Dermis blood vessel endothelial cell (primary cell): ENCODE data around the gene ZNF740. TPM values are rescaled to one million over a fixed set of nuclear protein-coding genes. Genes with fewer than 3 reads are reported as not detected.
A peak's percentile ranks its signal among the peaks of the same experiment; 100 is the strongest.

Experiments
- DNase-seq: peaks from one replicate; pipeline ENCODE4 v3.0.0; 2010
- total RNA-seq: library from RNA; depleted of rRNA; stranded (reverse); fragments of >200 nt; gene quantifications from 2 replicates; pipeline ENCODE4 v1.2.3, GENCODE V29; 2014

The ZNF740 gene
- total RNA-seq, 1 donor from 2014 or later, result 14.5 TPM

DNA sequence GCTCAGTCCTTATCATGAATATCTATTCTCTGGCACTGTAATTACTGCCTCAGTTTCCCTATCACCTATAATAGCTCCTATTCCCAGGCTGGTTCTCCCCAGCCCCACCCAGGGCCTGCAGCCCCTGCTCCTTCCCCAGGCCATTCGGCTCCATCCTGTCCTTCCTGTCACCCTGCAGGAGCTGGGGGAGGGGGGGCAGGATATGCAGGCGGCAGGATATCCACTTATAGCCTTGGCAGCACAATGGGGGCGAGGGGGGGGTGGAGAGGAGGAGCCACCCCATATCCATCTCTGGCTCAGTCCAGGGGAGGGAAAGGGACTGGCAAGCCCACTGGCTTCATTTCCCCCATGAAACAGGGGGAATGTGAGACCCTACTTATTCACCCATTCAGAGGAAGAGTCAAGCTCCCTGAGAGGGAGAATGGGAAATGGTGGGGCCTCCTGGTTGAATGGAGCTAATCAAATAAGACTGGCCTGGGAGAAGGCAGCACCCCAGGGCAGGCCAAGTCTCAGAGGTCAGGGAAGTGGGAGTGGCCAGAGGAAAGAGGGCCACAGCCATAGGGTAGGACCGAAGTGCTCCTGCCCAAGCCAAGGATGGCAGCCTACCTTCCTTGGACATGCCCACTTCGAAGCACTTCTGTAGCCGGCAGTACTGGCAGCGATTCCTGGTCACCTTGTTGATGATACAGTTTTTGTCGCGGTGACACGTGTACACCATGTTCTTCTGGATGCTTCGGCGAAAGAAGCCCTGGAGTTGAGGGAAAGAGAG is 34.3 kb downstream of the ZNF740 start:
- DNase-seq, result peak; percentile 79

GRCh38 chr12:53215497-53215896 is 35.0 kb downstream of the ZNF740 start:
- DNase-seq, result no peak

DNA sequence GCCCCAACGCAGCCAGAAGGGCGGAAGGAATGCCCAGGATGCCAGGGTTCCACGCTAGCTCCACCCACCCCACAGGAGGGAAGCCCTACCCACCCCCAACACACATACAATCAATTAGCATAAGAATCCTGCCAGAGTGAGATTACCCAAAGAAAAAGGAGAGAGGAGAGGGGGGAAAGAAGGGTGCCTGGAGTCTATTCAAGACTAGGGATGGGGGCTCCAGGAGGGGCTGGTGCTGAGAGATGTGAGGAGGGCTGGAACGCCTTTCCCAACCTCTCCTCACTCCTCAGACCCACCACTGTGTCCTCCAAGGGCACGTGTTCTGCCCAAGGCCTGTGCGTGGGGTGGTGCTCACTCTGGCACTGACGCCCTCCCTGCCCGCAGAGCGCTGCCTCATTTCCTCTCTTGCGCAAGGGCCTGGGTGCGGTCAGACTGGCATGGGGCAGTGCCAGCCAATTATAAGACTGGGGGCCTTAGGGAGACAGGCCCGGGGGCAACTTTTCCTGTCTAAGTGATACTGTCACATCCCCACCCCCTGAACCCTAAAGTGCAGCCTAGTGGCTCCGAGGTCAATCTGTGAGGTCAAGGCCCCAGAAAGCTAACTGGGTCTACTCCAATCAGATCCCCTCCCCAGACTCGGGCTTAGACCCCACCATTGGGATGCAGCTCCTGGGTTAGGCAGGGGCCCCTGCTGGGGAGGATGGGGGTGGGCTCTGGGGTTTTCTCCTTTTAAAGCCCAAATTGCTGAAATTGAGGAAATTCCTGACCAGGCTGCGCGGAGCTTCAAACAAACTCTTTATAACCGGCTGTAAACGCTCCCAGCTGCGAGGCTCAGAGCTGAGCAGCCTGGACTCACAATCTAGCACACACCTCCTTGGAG is 36.8 kb downstream of the ZNF740 start:
- DNase-seq, result no peak

- no peak for DNase-seq
These were observed 37.4 kb downstream of the ZNF740 start for GRCh38 chr12:53217931-53218307.

DNA sequence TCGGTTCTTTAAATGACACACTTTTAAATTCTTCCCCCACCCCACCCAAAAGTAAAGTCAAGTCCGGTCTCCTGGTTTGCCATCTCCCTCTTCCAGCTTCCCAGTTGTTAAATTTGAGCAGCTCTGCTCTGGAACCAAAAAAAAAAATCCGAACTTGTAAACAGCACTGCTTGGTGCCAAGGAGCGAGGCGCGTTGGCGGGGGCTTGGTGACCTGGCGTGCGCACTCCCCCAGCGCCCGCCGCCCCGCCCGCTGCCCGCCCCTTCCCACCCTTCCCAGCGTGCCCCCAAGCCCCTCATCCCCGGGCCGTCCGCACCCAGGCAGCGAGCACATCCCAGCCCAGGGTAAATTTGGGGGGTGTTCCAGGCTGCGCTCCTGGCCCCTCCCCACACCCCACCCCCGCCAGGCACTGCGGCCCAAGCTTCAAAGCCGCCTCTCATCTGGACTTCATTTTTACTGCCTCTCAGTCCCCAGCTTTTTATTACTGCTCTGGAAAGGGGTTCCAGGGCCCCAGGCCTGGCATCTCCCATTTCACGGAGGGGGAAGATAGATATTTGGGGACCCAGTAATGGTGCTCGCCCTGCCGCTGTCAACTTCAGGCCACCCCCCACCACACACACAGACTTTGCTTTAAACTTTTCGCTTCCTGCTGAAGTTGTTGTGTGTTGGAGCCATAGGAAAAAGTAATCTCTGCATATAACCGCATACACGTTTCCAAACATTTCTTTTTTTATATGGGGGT is 38.2 kb downstream of the ZNF740 start:
- DNase-seq, result no peak

GRCh38 chr12:53219292-53219955 is 38.9 kb downstream of the ZNF740 start:
- DNase-seq, result peak; percentile 51

DNA sequence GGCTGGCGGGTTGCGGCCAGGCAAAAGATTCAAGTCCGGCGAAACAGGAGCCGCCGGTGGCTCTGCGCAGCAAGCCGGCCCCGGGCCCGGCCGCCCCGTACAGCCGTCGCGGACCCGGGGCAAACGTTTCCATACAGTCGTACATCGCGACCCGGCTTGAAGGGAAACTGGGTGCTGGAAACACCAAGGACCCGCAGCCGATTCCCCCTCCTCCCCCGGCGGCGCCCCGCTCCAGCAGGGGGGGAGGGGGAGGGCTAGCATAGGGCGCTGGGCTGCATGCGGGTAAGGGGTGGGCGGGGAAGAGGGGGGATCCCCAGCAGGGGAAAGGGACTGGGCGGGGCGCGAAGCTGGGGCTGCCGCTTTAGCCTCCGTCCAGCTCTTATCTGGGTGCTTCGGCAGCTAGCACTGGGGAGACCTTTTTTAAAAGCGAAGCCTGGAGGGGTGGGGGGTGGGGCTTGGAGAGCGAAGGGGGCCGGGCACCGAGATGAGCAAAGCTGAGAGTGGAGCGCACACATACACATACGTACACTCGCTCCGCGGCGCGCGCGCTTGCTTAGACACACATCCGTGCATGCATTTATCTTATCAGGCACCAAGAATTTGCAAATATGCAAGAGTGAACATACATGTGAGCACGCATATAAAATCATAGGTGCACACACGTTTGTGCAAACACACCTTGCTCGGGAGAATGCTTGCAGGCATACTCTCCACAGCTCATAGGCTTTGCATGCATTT is 39.6 kb downstream of the ZNF740 start:
- peak; percentile 77 for DNase-seq

DNA sequence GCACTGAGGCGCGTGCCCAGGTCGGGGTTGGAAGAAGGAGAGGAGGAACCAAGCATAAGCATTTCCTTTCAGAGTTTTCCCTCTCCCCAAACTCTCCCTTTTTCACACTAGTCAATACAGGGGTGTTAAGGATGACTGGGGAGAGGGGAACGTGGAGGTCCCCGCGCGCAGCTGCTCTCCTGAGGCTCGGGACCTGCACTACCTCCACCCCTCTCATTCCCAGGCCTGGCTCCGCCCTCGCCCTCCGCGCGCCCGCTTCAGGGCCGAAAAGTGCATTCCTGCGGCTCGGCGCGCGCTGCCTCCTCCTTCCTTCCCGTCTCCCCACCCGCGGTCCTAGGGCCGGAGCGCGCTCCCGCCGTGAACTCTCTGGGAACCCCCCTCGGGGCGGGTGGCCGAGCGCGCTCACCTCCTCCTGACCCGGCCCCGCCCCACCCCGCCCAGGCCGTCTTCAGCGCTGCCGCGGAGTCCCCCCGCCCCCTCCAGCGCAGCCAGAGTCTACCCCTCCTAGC is 40.2 kb downstream of the ZNF740 start:
- peak; percentile 93 for DNase-seq

- DNase-seq, result peak; percentile 66
These were observed 40.9 kb downstream of the ZNF740 start for GRCh38 chr12:53221203-53222080.

DNA sequence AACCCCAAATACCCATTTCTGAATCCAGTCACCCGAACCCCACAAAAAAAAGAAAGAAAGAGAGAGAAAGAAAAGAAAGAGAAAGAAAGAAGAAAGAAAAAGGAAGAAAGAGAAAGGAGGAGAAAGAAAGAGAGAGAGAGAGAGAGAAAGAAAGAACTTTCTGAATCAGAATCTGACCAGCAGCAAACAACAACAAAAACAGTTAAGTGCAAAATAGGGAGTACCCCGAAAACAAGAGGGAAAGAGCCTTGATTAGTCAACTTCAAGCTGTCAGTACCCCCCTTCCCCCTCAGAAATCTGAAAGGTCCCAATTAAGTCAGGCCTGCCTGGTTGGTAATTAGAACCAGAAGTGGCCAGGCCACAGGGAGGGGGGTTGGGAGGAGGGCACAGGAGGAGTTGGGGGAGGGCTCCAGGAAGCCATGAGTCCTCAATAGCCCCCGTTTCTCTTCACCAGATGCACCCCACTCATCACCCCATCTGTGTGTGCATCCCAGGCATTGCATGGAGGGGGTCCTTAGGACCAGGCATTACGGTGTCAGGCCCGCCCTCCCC is 41.7 kb downstream of the ZNF740 start:
- DNase-seq, result no peak

DNA sequence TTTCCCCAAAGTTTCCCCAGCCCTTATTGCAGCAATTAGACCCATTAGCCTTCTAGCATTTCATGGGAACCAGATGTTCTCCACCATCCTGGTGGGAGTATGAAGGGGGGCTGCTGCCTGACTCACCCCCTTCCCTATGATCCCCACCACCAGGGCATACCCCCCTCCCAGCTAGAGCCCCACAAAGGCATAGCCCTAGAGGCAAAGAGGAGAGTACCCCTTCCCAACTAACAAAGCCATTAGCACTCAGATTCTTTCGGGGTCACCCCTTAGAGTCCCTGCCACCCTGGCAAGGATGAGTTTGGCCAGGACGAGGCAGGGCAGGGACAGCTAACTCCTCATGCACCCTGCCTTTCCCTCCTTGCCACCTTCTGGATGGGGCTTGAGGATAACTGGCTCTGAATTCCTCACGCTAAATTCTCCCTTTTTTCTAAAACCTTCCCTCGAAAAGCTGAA is 42.3 kb downstream of the ZNF740 start:
- DNase-seq, result no peak

GRCh38 chr12:53223389-53224060 is 43.0 kb downstream of the ZNF740 start:
- DNase-seq, result peak; percentile 65

DNA sequence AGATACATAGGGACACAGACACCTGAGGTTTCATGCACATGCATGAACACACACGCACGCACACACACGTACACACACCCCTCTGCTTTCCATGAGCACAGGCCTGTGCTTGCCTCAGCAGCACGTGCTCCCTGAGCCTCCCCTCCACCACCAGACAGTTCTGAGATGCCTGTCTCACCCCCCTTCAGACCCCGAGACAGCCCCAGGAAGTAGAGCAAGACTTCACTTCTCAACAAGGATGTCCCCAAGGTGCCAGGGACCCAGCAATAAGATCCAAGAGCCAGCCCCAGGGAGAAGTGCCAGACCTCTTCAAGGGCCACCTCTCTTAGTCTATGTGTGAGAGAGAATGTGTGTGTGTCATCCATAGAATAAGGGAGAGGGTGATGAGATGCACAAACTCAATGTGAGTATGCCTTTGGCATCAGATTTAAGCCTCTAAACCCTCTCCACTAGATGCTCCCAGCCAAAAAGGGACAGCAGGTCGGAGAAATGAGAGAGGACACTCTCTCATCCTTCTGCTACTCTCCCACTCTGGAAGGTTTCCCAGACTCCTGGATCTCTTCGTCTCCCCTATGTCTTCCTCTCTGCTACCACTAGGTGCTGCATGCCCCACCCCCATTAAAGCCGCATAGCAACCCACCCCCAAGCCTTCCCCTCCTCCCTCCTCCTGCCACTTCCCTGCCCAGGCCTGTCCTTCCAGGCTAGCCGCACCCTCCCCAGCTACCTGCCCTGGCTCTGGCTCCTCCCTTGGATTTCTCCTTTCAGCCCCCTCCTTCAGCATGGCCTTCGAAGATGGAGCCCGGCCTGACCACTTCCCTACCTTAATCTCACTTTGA is 43.8 kb downstream of the ZNF740 start:
- no peak for DNase-seq

DNA sequence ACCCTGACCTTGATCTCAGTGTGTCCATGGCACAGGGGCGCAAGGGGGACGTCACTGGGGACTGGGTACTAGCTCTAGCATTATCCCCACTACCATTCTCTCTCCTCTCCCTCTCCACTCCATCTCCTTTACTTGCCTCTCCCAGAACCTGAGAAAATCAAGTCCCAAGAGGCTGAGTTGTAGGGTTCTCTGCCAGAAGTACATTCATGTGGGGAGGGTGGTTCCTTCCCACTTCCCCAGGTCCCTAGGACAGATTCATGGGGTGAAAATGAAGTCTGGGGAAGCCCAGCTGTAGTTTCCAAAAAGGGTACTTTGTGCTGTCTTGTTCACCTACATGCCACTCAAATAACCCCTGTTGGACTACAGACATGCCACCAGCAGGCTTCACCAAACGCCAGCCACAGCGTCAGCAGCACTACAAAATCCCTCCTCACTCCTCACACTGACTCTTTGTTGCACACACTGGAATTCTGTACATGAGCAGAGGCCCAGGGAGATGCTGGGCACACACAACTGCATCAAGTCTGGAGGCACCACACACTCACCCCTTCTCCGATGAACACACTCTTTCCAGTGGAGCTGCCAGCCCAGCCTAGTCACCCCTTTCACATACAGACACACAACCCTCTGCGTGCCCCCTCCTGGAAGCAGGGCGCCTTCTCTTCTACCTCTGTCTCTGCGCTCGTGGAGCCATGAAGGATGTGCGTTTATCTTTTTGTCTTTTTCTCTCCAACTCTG is 44.5 kb downstream of the ZNF740 start:
- no peak for DNase-seq

GRCh38 chr12:53225635-53226424 is 45.3 kb downstream of the ZNF740 start:
- no peak for DNase-seq

GRCh38 chr12:53226815-53227214 is 46.3 kb downstream of the ZNF740 start:
- DNase-seq, result no peak

DNA sequence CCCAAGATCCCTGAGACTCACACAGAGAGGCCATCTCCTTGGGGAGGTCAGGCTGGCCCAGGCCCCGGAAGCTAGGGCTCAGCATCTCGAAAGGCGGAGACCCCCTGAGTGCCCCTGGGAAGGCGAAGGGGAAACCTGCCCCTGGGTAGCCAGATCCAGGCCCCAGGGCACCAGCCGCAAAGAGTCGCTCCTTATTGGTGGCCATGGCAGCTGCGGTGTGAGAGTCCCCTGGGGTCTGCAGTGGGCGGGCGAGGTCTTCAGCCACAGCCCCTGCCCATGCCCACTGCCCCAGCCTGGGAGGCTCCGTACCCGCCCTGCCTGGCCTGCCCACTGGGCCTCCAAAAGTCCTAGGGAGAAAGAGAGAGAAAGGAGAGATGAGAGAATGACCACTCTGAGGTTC is 46.8 kb downstream of the ZNF740 start:
- no peak for DNase-seq
